ENCODE data around the gene FBLL1.

The FBLL1 gene

DNA sequence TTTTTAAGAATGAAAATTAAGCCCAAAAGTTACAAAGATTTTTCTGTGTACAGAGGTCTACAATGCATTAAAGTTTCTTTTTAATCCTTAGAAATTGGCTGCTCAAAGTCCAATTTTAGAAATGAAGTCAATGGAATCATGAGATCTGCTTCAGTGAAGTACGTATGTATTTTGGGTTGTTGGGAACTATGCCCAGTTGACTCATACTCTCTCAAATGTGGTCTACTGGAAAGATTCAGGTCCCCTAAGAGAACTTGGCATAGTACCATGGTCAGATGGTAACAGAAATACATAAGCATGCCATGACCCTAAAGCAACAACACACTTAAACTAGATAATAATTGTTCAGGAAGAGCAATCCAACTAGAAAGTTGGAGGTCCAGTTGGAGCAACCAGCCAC lies 23.0 kb downstream of the FBLL1 start:
- H3K4me3 ChIP-seq (ENCODE audit: low read length): no peak overlapping the region
- DNase-seq (ENCODE audit: low read depth): peak; percentile 85
- TF ChIP-seq, protein P1, sequence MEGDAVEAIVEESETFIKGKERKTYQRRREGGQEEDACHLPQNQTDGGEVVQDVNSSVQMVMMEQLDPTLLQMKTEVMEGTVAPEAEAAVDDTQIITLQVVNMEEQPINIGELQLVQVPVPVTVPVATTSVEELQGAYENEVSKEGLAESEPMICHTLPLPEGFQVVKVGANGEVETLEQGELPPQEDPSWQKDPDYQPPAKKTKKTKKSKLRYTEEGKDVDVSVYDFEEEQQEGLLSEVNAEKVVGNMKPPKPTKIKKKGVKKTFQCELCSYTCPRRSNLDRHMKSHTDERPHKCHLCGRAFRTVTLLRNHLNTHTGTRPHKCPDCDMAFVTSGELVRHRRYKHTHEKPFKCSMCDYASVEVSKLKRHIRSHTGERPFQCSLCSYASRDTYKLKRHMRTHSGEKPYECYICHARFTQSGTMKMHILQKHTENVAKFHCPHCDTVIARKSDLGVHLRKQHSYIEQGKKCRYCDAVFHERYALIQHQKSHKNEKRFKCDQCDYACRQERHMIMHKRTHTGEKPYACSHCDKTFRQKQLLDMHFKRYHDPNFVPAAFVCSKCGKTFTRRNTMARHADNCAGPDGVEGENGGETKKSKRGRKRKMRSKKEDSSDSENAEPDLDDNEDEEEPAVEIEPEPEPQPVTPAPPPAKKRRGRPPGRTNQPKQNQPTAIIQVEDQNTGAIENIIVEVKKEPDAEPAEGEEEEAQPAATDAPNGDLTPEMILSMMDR (conservative IDR thresholded peaks at IDR 0.05; ENCODE audit: low read length): no peak

DNA sequence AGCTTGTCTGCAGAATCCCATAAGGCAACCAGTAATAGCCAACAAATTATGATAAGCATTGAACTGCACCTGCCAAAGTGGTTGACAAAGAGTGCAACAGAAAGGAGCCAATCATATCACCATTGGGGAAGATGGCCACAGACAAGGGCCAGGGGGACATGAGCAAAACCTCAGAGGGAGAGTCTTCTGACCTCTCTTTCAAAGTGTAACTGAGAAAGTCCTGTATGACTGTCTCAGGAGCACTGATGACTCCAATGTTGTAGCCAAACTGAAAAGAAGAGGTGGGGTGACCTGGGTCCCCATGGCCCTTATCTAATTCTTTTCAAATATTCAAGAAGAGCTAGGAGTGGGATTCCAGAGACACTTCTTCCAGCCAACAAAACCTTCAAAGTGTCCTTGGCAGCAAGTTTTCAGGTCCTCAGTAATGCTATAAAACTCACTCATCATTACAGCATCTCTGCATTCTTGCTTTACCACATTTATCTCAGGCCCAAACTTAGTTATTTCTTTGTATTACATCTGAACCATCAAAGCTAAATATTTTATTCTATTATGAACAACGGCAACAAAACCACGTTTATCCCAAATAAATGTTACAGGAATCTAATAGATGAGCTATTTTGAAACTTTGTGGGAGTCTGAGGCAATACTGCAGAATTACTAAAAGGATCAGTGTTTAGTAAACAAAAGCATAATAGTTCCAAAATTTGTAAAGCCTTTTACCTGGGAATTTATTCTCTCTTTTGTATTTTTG lies 24.4 kb downstream of the FBLL1 start:
- H3K4me3 ChIP-seq (ENCODE audit: low read length): no peak overlapping the region
- DNase-seq (ENCODE audit: low read depth): peak; percentile 54
- TF ChIP-seq, protein P1 (conservative IDR thresholded peaks at IDR 0.05; ENCODE audit: low read length): no peak

DNA sequence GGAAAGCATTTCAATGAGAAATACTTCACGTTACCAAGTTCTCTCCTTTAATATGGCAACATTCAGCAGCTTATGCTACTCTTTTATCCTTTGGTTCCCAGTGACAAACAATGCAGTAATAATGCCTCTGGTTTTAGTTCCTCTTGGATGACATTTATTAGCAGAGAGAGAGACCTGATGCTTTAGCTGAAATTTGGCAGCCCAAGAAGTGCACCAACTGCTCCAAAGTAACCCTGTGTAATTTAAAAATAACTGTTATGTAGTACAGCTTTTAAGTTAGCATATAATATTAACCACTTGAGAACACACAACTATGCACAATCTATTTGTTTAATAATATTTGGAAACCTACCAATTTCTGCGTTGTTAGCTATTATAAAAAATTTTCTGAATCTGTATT lies 28.3 kb downstream of the FBLL1 start:
- no peak for DNase-seq (ENCODE audit: low read depth)
- TF ChIP-seq, protein P1 (conservative IDR thresholded peaks at IDR 0.05; ENCODE audit: low read length): no peak

DNA sequence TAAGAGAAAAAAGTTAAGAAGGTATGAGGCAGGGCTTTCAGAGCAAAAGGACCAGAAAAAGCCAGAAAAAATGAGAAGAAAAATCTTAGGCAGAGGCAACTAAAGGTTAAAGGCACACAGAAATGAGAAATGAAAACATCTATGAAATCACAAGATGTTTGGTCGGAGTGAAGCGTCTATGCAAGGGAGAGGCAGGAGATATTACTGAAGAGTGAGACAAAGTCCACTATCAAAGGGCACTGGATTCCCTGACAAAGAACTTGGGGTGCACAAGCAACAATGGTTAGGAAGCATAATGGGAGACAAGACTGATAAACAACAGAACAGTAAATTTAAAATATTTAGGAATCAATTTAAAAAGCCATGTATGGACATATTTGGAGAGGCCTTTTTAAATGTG lies 33.2 kb downstream of the FBLL1 start:
- DNase-seq (ENCODE audit: low read depth): no peak
- TF ChIP-seq, protein P1 (conservative IDR thresholded peaks at IDR 0.05; ENCODE audit: low read length): no peak
- H3K4me3 ChIP-seq (ENCODE audit: low read length): no peak overlapping the region

More for the DNA sequence above, 28.3 kb downstream of the FBLL1 start:
- no peak overlapping the region for H3K4me3 ChIP-seq (ENCODE audit: low read length)

DNA sequence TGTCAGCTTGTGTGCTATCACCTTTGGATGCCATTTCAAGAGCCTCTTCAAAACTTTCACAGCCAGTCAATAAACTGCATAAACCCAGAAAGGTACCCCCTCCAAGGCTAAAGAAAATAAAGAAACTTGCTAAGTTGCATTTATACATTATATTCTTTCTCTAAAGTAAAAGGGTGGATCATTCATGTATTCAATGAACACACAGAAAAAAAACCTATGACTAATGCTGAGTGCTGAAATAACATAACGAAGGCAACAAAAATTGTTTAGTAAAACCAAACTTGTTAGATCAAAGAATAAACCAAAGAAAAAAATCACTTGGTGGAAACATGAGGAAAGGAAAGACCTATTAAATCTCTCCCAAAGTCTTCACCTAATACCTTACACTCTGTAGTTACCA lies 34.9 kb downstream of the FBLL1 start:
- TF ChIP-seq, protein P1 (conservative IDR thresholded peaks at IDR 0.05; ENCODE audit: low read length): no peak
- no peak for DNase-seq (ENCODE audit: low read depth)
- no peak overlapping the region for H3K4me3 ChIP-seq (ENCODE audit: low read length)

DNA sequence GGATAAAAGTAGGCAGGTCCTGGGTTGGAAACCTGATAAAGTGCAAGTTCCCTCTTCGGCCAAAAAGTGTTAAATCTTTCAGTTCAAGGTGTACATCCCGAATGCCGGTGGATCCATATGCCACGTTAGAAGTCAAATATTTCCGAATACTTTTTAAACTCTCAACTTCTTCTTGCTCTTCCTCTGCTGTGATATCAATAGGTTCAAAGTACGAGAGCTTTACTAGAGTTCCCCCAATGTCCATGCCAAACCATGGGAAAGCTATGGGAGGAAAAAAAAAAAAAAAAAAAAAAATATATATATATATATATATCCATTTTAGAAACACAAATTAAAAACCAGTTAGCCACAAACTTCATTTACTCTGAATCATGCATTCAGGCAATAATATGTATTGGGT lies 39.6 kb downstream of the FBLL1 start:
- no peak for DNase-seq (ENCODE audit: low read depth)
- TF ChIP-seq, protein P1 (conservative IDR thresholded peaks at IDR 0.05; ENCODE audit: low read length): no peak
- no peak overlapping the region for H3K4me3 ChIP-seq (ENCODE audit: low read length)
